ENCODE data around the gene GRK1. TPM values are rescaled to one million over a fixed set of nuclear protein-coding genes. Genes with fewer than 3 reads are reported as not detected.

GRK1 gene
- total RNA-seq, 1 donor: not detected

DNA sequence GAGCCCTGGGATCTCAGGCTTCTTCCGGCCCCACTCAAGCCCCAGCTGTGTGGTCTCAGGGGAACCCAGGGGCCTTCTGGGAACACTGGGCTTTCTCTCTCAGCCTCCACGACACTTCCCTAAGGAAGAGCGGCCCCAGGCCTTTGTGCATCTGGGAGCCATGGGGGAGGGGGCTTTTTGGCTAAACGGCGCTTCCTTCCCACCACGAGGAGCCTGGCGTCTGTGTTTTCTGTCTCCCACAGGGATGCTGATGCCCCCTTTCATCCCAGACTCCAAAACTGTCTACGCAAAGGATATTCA is 67.8 kb downstream of the GRK1 start:
- peaks cover 11% of the 10 kb centered on the region for H3K4me1 ChIP-seq (ENCODE audit: insufficient read depth, low read length)
- no peak overlapping the region for H3K4me3 ChIP-seq (ENCODE audit: low read length)
- no peaks in the 10 kb centered on the region for H3K27me3 ChIP-seq (ENCODE audit: insufficient read depth, low read length)
- H3K9me3 ChIP-seq (ENCODE audit: low read depth, low read length): no peaks in the 10 kb centered on the region

DNA sequence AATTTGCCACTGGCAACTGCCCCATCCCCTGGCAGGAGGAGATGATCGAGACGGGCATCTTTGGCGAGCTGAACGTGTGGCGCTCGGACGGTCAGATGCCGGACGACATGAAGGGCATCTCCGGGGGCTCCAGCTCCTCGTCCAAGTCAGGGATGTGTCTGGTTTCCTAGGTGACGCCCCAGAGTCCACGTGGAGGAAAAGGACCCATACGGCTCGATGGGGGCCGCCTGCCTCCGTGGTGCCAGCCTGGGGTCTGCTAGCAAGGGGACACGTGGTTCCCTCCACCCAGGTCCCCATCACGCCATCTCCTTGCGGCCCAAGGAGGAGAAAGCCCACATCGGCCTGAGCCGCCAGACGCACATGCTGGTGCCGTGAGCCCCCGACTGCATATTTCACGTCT is 68.2 kb downstream of the GRK1 start:
- Histone ChIP-seq H3K9me3 (ENCODE audit: low read depth, low read length) (no peaks in the 10 kb centered on the region), H3K27me3 (ENCODE audit: insufficient read depth, low read length) (peaks cover 3% of the 10 kb centered on the region), H3K4me1 (ENCODE audit: insufficient read depth, low read length) (peaks cover 11% of the 10 kb centered on the region), H3K4me3 (ENCODE audit: low read length) (no peak overlapping the region)

DNA sequence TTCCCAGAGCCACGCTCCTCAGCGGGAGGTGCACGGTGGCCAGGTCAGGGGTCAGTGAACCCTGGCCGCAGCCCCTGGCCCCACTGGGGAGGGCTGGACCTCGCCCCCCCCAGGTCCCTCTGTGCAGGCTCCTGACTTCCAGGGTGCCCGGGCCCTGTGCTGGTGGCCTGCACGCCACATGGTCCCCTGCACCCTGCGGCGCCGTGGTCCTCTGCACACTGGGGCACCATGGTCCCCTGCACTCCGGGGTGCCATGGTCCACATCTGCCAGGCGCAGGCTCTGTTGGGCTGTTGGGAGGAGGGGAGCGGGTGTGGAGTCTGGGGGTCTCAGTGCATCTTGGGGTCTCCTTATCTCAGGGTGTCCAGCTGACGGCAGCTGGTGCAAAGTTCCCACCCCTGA is 68.7 kb downstream of the GRK1 start:
- Histone ChIP-seq H3K4me1 (ENCODE audit: insufficient read depth, low read length) (peaks cover 14% of the 10 kb centered on the region), H3K4me3 (ENCODE audit: low read length) (no peak overlapping the region), H3K9me3 (ENCODE audit: low read depth, low read length) (no peaks in the 10 kb centered on the region)

DNA sequence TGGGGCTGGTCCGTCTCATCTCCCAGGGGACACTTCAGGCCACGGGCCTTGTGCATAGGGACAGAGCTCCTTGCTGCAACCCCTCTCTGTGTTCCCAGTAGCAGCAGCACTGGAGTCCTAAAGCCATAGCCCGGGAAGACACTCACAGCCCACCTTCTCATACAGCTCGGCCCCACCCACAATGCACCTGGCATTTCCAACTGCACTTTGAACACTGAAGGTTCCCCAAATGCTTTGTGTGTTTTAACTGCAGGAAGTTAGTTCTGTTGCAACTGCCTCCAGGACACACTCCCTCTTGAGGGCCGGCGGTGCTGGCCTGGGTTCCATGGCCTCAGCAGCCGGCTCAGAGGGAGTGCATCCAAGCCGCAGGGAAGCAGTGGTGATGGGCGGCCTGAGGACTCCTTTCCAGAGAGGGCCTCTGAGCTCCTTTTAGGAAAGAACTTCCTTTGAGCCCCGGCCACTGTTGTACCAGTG is 69.3 kb downstream of the GRK1 start:
- peaks cover 19% of the 10 kb centered on the region for H3K4me1 ChIP-seq (ENCODE audit: insufficient read depth, low read length)
- H3K27me3 ChIP-seq (ENCODE audit: insufficient read depth, low read length): peaks cover 7% of the 10 kb centered on the region
- H3K4me3 ChIP-seq (ENCODE audit: low read length): no peak overlapping the region
- H3K9me3 ChIP-seq (ENCODE audit: low read depth, low read length): no peaks in the 10 kb centered on the region

More for the DNA sequence above, 68.7 kb downstream of the GRK1 start:
- H3K27me3 ChIP-seq (ENCODE audit: insufficient read depth, low read length): peaks cover 7% of the 10 kb centered on the region

DNA sequence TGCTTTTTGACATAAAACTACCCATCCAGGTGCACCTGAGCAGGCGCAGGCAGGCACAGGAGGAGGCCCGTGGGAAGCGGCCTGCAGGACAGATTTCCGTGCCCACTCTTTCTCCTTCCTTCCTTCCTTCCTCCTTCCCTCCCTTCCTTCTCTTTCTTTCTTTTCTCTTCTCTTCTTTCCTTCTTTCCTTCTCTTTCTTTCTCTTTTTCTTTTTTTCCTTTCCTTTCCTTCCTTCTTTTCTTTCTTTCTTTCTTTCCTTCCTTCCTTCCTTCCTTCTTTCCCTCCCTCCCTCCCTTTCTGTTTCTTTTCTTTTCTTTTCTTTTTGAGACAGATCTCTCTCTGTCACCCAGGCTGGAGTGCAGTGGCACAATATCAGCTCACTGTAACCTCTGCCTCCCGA is 70.8 kb downstream of the GRK1 start:
- Histone ChIP-seq H3K4me1 (ENCODE audit: insufficient read depth, low read length) (peaks cover 34% of the 10 kb centered on the region), H3K4me3 (ENCODE audit: low read length) (no peak overlapping the region), H3K27me3 (ENCODE audit: insufficient read depth, low read length) (peaks cover 11% of the 10 kb centered on the region), H3K9me3 (ENCODE audit: low read depth, low read length) (no peaks in the 10 kb centered on the region)

- Histone ChIP-seq H3K4me1 (ENCODE audit: insufficient read depth, low read length) (peaks cover 35% of the 10 kb centered on the region), H3K9me3 (ENCODE audit: low read depth, low read length) (no peaks in the 10 kb centered on the region), H3K4me3 (ENCODE audit: low read length) (no peak overlapping the region), H3K27me3 (ENCODE audit: insufficient read depth, low read length) (peaks cover 14% of the 10 kb centered on the region)
Observed at GRCh38 chr13:113739527-113740285, 72.7 kb downstream of the GRK1 start.

- H3K9me3 ChIP-seq (ENCODE audit: low read depth, low read length): no peaks in the 10 kb centered on the region
- H3K4me1 ChIP-seq (ENCODE audit: insufficient read depth, low read length): peaks cover 35% of the 10 kb centered on the region
- H3K27me3 ChIP-seq (ENCODE audit: insufficient read depth, low read length): peaks cover 14% of the 10 kb centered on the region
- no peak overlapping the region for H3K4me3 ChIP-seq (ENCODE audit: low read length)
Observed at GRCh38 chr13:113740286-113740556, 73.2 kb downstream of the GRK1 start.

DNA sequence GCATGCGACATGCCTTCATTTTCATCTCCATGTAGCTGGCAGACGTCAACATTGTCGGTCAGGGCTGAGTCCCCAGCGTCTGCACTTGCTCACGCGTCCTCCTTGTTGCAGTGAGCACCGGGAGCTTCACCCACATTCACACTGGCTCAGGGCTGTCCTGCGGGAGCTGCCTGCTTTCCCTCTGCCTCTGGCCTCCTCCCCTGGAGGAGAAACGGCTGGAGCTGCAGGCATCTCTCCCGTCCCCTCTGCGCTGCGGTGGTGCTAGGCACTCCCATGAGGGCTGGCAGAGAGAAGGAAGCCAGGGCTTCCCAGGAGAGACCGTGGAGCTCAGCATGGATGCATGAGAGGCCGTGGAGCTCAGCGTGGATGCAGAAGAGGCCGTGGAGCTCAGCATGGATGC is 73.6 kb downstream of the GRK1 start:
- Histone ChIP-seq H3K4me3 (ENCODE audit: low read length) (no peak overlapping the region), H3K4me1 (ENCODE audit: insufficient read depth, low read length) (peaks cover 35% of the 10 kb centered on the region), H3K9me3 (ENCODE audit: low read depth, low read length) (no peaks in the 10 kb centered on the region), H3K27me3 (ENCODE audit: insufficient read depth, low read length) (peaks cover 14% of the 10 kb centered on the region)

GRCh38 chr13:113741191-113741668 is 74.2 kb downstream of the GRK1 start:
- Histone ChIP-seq H3K9me3 (ENCODE audit: low read depth, low read length) (no peaks in the 10 kb centered on the region), H3K27me3 (ENCODE audit: insufficient read depth, low read length) (peaks cover 14% of the 10 kb centered on the region), H3K4me3 (ENCODE audit: low read length) (no peak overlapping the region), H3K4me1 (ENCODE audit: insufficient read depth, low read length) (peaks cover 31% of the 10 kb centered on the region)

DNA sequence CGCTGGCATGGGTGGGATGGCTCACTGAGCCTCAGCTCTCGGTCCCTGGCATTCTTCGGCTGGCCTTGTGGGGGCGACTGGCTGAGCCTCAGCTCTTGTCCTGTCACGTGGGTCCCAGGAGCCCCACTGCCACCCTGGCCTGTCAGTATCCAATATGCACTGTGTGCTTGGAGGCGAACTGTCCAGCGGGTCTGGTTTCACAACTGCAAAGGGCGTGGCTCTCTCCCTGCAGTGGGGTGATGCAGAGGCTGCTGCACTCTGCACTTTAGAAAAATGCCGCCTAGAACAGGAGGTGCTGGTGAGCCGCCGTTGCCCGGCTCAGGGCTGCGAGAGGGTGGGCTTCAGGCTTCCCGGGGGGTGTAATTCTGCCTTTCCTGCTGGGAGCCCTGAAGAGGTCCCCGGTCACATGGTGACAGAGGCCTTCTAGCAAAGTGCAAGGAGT is 75.0 kb downstream of the GRK1 start:
- Histone ChIP-seq H3K4me1 (ENCODE audit: insufficient read depth, low read length) (peaks cover 24% of the 10 kb centered on the region), H3K4me3 (ENCODE audit: low read length) (no peak overlapping the region), H3K27me3 (ENCODE audit: insufficient read depth, low read length) (peaks cover 14% of the 10 kb centered on the region), H3K9me3 (ENCODE audit: low read depth, low read length) (no peaks in the 10 kb centered on the region)

DNA sequence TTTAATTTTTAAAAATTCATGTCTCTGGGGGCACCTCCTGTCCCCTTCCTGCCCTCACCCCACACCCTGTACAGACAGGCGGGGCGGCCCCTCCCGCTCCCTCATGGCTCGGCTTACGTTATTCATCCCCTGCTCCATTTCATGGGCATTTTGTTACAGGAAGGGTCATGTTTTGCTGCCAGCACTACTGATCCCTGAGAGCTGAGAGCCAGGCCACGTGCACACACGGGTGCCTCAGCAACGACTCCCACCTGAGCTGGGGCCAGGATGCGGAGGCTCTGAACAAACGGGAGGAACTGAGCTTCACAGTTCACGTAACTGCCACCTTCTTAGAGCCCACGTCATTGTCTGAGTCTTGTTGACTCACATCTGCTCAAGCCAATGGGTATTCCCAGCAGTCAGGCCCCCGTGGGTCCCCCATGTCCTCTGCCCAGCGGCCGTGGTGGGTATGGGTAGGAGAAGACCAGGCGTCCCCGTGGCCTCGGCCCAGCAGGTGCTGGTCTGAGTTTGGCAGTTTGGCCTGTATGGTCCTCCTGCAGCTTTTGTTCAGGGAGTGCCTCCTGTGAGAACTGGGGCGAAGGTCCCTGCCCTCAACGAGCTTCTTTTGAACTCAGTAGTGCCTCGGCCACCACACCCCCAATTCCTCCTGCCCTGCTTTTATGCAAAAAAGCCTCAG is 75.6 kb downstream of the GRK1 start:
- no peaks in the 10 kb centered on the region for H3K9me3 ChIP-seq (ENCODE audit: low read depth, low read length)
- H3K4me3 ChIP-seq (ENCODE audit: low read length): no peak overlapping the region
- peaks cover 24% of the 10 kb centered on the region for H3K4me1 ChIP-seq (ENCODE audit: insufficient read depth, low read length)
- peaks cover 14% of the 10 kb centered on the region for H3K27me3 ChIP-seq (ENCODE audit: insufficient read depth, low read length)

GRCh38 chr13:113743366-113744195 is 76.6 kb downstream of the GRK1 start:
- no peak overlapping the region for H3K4me3 ChIP-seq (ENCODE audit: low read length)
- H3K27me3 ChIP-seq (ENCODE audit: insufficient read depth, low read length): peaks cover 14% of the 10 kb centered on the region
- H3K4me1 ChIP-seq (ENCODE audit: insufficient read depth, low read length): peaks cover 24% of the 10 kb centered on the region
- no peaks in the 10 kb centered on the region for H3K9me3 ChIP-seq (ENCODE audit: low read depth, low read length)

DNA sequence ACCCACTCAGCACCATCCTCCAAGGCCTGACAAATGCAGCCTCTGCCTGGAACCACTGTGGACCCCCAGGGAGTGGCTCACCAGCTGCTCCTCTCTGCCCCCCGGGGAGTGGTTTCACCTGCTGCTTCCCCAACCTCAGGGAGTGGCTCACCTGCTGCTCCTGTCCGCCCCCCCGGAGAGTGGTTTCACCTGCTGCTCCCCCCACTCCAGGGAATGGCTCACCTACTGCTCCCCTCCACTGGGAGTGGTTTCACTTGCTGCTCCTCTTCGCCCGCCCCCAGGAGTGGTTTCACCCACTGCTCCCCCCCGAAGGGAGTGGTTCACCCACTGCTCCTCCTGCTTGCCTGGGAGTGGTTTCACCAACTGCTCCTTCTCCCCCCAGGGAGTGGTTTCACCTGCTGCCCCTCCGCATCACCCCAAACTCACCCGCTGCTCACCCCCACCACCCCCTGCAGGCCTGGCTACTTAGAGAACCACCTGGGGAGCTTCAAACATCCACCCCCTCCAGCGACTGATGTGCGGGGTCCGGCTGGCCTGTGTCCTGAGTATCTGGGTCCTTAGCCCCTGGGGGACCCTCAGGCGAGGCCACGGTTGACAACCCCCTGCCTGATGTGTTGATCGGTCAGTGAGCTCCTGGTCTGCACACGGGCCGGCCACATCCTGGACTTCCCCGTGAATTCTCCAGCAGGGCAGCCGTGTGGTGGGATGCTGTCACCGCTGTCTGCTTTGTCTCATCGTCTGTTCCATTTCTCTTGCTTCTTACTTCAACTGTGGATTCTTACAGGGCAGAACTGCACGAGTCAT is 77.4 kb downstream of the GRK1 start:
- Histone ChIP-seq H3K4me3 (ENCODE audit: low read length) (no peak overlapping the region), H3K27me3 (ENCODE audit: insufficient read depth, low read length) (peaks cover 14% of the 10 kb centered on the region), H3K4me1 (ENCODE audit: insufficient read depth, low read length) (peaks cover 24% of the 10 kb centered on the region), H3K9me3 (ENCODE audit: low read depth, low read length) (no peaks in the 10 kb centered on the region)

DNA sequence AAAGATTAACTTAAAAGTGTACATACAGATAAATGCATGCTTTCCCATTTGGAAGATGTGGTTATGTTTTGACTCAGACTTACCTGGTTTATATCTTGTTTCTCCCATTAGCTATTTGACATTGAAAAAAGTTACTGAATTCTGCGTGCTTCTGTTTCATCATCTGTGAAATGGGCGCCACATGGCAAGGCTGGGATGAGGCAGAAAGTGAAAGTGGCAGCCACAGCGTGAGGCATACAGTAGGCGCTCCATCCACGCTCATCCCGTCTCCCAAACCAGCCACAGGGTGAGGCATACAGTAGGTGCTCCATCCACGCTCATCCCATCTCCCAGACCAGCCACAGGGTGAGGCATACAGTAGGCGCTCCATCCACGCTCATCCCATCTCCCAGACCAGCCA is 78.0 kb downstream of the GRK1 start:
- Histone ChIP-seq H3K4me3 (ENCODE audit: low read length) (no peak overlapping the region), H3K4me1 (ENCODE audit: insufficient read depth, low read length) (peaks cover 24% of the 10 kb centered on the region), H3K27me3 (ENCODE audit: insufficient read depth, low read length) (peaks cover 12% of the 10 kb centered on the region), H3K9me3 (ENCODE audit: low read depth, low read length) (no peaks in the 10 kb centered on the region)
